Uterus (tissue), 2 donors: Measurements from ENCODE around the gene CHCHD2.

Experiments
- POLR2A ChIP-seq, 2 donors: fragments of 450-650 bp; IDR thresholded peaks; one replicate each; pipeline ENCODE4 v1.6.1; 2016; ENCODE audit warnings: antibody characterized with exemption in 2 of 2, mild to moderate bottlenecking in 1 of 2, moderate library complexity in 1 of 2
- TF ChIP-seq, protein P1 (sequence below), 4 experiments: fragments of 200-600 bp in 2 of 4; fragments of 450-650 bp in 2 of 4; sonication (generic) in 2 of 4; IDR thresholded peaks; one replicate each; pipeline ENCODE4 v1.5.1; 2016 to 2019; ENCODE audit warnings: antibody characterized with exemption in 4 of 4, mild to moderate bottlenecking in 2 of 4, moderate library complexity in 1 of 4

DNA sequence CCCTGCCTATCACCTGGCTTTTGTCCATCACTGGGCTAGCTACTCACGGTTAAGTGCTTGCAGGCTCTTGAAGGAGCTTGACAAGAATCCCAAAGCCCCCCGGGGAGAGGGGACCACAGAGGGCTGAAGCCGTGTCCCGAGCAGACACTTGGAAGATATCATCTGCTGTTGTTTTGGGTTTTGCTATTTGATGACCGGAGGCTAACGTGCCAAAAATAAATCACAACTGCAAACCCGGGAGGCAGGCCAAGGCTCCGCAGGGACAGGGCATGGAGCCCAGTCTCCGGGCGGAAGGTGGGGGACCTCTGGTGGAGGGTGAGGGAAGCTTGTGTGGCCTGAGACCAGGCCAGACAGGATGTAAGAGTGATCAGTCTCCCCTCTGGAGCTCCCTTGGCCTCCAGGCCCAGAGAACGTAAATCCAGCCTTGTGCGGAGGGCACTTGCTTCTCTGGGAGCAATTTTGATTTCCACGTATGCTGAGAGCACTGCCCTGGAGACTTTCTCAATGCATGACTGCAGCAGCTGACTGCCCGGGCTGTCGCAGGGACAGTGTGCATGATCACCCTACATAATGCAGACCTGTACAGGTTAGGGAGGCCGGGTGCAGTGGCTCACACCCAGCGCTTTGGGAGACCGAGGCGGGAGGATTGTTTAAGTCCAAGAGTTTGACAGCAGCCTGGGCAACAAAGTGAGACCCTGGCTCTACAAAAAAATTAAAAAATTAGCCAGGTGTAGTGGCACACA, 13.3 kb downstream of the CHCHD2 start, which contains the start of gene PHKG1:
- TF ChIP-seq, protein P1, sequence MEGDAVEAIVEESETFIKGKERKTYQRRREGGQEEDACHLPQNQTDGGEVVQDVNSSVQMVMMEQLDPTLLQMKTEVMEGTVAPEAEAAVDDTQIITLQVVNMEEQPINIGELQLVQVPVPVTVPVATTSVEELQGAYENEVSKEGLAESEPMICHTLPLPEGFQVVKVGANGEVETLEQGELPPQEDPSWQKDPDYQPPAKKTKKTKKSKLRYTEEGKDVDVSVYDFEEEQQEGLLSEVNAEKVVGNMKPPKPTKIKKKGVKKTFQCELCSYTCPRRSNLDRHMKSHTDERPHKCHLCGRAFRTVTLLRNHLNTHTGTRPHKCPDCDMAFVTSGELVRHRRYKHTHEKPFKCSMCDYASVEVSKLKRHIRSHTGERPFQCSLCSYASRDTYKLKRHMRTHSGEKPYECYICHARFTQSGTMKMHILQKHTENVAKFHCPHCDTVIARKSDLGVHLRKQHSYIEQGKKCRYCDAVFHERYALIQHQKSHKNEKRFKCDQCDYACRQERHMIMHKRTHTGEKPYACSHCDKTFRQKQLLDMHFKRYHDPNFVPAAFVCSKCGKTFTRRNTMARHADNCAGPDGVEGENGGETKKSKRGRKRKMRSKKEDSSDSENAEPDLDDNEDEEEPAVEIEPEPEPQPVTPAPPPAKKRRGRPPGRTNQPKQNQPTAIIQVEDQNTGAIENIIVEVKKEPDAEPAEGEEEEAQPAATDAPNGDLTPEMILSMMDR (IDR thresholded peaks at IDR 0.05), result peak in 3 of 4 experiments; percentile 38 to 49 (median 46)
- no peak for TF ChIP-seq POLR2A (IDR thresholded peaks at IDR 0.05)
